HG03066 (cell line): Measurements from ENCODE around the gene EVPL.

Source experiments
- ATAC-seq: cut with Tn5 transposase; IDR thresholded peaks from one replicate; pipeline ENCODE4 v1.9.1; 2021; ENCODE audit warnings: low read depth; ENCODE audit not compliant: unreplicated experiment

The EVPL gene

GRCh38 chr17:76000755-76001521 lies 26.2 kb downstream of the EVPL start, which contains the start of gene CDK3:
Gene CDK3, plus strand, starts transcription at chr17:76000855. Its CDS starts 571 bp downstream, at chr17:76001426.
- no peak for ATAC-seq

GRCh38 chr17:76000016-76000754 lies 26.9 kb downstream of the EVPL start:
- no peak for ATAC-seq

GRCh38 chr17:75998327-75998795 lies 28.7 kb downstream of the EVPL start:
- no peak for ATAC-seq

GRCh38 chr17:75996665-75997590 lies 30.2 kb downstream of the EVPL start:
- no peak for ATAC-seq

GRCh38 chr17:75995385-75995925 lies 31.7 kb downstream of the EVPL start:
- no peak for ATAC-seq

GRCh38 chr17:75994802-75995370 lies 32.2 kb downstream of the EVPL start:
- ATAC-seq, result no peak

DNA sequence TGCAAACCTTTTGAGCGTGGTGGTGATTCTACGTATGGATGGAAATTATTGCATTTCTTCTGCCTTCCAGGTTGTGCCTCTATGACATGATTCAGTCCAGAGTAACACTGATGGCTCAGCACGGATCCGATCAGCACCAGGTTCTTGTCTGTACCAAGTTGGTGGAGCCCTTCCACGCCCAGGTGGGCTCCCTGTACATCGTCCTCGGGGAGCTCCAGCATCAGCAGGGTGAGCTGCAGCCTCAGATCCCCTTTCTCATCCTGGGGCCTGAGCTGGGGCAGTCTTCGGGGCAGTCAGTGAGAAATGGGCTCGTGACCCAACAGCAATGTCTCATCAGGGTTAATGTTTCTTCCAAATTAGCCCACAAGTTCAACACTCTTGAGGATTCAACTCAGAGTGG lies 35.7 kb downstream of the EVPL start:
- ATAC-seq, result no peak

DNA sequence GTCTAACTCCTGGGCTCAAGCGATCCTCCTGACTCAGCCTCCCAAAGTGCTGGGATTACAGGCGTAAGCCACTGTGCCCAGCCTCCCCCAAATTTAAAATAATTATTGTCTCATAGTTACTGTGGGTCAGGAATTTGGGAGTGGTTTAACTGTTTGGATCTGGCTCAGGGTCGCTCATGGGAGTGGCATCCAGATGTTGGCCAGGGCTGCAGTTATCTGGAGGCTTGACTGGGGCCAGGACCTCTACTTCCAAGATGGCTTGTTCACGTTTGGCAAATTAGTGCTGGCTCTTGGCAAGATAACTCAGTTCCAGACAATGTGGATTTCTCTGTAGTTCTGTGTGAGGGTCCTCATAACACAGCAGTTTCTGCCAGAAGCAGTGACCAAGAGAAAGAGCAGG lies 40.1 kb downstream of the EVPL start:
- ATAC-seq, result no peak

DNA sequence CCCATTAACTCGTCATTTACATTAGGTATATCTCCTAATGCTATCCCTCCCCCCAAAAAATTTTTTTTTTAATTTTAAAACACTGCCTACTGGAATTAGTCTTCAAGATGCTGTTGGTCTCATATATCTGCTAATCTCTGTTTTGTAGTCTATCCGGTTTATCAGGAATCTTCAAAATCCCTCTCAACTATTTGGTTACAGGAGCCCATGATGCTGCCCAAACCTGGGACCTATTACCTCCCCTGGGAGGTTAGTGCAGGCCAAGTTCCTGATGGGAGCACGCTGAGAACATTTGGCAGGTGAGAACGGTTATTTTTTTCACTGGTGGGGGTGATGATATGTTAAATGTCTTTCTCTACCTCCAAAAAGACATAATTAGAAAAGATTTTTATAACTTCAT lies 41.1 kb downstream of the EVPL start:
- no peak for ATAC-seq

- no peak for ATAC-seq
These were observed 43.5 kb downstream of the EVPL start for GRCh38 chr17:75983501-75984181.

GRCh38 chr17:75981019-75981615 lies 46.0 kb downstream of the EVPL start:
- ATAC-seq, result no peak

GRCh38 chr17:75980188-75981018 lies 46.7 kb downstream of the EVPL start:
- no peak for ATAC-seq

- ATAC-seq, result peak; percentile 14
These were observed 47.4 kb downstream of the EVPL start for GRCh38 chr17:75979705-75980187.

DNA sequence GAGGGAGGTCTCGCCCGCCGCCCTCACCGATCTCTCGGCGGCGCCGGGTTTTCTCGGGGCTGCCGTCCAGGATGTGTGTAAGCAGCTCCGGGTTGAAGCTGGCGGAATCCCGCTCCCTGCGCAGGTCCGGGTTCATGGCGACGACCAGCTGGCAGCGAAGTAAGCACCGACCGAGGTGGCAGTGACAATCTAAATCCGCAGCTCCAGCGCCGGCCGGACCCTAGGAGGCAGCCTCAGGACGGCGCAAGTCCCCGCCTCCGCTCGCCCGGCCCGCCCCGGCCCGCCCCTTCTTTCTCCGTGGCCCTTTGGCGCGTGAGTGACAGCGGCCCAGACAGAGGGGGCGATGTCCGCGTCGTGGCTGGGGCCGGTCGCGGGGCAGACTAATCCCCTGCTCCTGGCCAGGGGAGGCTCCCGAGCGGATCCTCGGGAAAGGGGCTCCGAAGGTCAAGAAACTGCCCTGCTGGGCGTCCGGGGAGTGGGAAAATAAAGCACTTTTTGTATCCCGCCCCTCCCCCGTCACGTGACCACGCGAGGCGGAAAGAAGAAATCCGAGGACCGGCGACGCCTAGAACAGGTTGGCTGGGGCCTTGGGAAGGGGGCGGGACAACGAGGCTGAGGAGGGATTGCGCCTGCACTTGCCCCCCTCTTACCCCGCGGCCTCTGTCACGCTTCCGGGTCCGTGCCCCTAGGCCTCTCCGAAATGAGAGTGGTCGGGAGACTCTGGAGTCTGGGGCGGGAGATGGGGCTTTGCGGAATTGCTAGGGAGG lies 48.0 kb downstream of the EVPL start, which contains the start of the genes ACOX1 and TEN1:
Gene ACOX1, minus strand, starts transcription at position 229 of the 767 bp plus-strand sequence. Its CDS starts 93 bp downstream, at position 136.
Gene TEN1, plus strand, starts transcription at position 303 of the 767 bp plus-strand sequence. CDS start 6,953 bp downstream, outside the sequence.
- peak; percentile 90 for ATAC-seq

- ATAC-seq, result no peak
These were observed 50.8 kb downstream of the EVPL start for GRCh38 chr17:75976175-75976848.

DNA sequence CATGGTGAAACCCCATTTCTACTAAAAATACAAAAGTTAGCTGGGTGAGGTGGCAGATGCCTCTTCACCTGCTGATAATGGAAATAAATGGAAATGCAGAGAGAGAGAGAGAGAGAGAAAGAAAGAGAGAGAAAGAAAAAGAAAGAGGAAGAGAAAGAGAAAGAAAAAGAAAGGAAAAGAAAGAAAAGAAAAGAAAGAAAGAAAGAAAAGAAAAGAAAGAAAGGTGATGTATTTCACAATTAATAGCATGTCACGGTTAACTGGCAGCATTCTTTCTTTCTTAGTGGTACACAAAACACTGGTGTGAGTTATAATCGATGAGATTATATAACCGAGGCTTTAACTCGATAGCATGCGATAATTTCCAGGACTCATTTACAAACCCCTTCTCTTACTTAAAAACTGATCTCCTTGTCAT lies 51.3 kb downstream of the EVPL start:
- no peak for ATAC-seq
